Dermis microvascular lymphatic vessel endothelial cell (primary cell): ENCODE results near the gene AUH. TPM values are rescaled to one million over a fixed set of nuclear protein-coding genes. Genes with fewer than 3 reads are reported as not detected.

Source experiments
- DNase-seq, 2 donors: peaks; one replicate each; pipeline versions ENCODE4 v3.0.0 to v3.0.0-alpha.2; 2010; ENCODE audit warnings: low read depth in 2 of 2
- total RNA-seq: library from RNA; depleted of rRNA; stranded (reverse); fragments of >200 nt; gene quantifications from 2 replicates; pipeline ENCODE4 v1.2.1, GENCODE V29; 2014

Gene AUH
- total RNA-seq, 1 donor from 2014 or later: 9.6 TPM

- DNase-seq: no peak
Measured at GRCh38 chr9:91191411-91192380, 170.0 kb downstream of the AUH start.

DNA sequence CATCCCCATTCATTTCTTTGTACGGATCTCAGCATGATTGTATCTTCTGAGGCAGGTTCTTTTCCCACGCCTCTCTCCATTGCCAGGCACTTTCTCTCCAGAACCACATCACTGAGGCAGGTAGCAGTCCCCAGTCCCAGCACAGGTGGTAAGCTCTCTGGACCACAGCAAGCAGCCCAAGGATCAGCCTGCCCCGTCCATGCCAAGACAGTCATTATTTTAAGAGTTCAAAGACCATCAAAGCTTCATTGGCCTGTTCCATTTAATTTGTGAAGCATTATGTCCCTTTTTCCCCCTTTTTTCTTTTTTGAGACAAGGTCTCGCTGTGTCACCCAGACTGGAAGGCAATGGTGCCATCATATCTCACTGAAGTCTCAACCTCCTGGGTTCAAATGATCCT is 171.7 kb downstream of the AUH start:
- no peak for DNase-seq

DNA sequence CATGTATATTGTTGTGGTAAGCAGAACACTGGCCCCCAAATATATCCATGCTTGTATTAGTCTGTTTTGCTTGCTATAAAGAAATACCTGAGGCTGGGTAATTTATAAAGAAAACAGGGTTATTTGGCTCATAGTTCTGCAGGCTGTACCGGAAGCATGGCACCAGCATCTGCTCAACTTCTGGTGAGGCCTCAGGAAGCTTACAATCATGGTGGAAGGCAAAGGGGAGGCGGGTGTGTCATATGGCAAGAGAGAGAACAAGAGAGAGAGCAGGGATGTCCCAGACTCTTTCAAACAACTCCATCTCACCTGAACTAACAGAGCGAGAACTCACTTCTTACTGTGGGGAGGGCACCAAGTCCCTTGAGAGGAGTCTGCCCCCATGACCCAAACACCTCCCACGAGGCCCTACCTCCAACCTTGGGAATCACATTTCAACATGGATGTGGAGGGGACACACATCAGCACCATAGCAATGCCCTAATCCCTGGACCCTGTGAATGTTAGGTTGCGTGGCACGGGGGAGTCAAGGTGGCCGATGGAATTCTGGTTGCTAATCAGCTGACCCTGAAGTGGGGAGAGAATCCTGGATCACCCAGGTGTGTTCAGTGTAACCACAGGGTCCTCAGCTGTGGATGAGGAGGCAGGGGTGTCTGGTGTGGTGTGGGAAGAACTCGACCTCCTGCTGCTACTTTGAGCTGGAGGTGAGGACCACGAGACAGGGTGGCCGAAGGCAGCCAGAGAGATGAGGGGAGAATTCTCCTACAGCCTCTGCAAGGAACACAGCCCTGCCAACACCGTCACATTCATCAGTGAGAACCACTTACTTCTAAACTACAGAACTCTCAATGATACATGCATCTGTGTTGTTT is 172.8 kb downstream of the AUH start:
- no peak for DNase-seq

DNA sequence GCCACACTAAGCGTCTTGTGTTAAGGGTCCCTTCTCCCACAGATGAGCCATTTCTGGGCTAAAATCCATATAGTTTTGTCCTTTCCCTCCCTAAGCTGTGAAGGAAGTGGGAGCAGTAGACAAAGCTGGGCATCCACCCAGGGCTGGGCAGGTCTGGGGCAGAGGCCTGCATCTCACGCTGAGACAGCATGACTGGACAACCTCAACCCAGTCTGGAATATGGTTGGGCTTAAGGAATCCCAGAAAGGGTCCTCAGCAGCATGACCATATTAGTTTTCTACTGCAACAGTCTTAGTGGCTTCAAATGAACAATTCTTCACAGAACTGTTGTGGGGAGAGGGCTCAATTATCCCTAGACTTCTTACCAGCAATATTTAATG is 173.8 kb downstream of the AUH start:
- no peak for DNase-seq

GRCh38 chr9:91187311-91187964 is 174.3 kb downstream of the AUH start:
- no peak for DNase-seq

DNA sequence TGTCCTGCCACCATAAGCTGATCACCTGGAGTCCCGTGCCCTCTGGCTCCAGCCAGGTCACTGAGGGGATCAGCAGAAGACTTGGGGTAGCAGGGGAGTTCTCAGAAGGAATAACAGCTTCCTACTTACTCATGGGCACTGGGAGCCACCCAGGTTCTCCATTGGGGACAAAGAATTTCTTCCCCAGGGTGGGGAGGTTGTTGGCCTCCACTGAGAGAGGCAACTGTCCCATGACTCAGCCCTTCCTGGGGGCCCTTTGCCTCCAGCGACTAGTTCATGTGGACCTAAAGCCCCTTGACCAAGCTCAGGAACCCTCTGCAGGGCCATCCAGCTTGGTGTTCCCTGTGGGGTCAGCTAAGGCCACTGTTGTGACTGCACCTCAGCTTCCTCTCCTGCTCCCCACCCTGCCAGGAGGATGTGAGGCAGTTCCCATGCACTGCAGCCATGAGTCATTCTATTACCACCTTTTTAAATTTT is 175.0 kb downstream of the AUH start:
- peak in 1 of 2 donors; percentile 55 for DNase-seq

GRCh38 chr9:91185193-91185886 is 176.4 kb downstream of the AUH start:
- DNase-seq: no peak

GRCh38 chr9:91182429-91183225 is 179.1 kb downstream of the AUH start:
- DNase-seq: no peak

DNA sequence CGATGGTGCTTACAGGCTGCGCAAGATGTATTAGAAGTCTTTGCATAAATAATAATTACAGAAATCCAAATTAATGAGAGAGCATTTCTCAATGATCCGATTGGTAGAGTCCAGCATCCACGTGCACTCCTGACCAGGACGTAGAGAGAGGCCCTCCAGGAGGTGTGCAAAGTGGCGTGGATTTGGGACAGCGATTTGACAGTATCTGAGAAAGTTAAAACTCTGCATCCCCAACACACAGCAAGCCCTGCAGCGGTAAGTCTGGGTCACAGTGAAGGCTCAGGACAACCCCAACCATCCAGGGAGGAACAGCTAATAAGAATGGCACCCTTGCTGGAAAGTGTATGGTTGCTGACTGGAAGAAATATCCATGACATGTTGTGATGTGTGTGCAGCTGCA is 180.2 kb downstream of the AUH start:
- no peak for DNase-seq

- DNase-seq: no peak
Measured at GRCh38 chr9:91180930-91181268, 180.8 kb downstream of the AUH start.

GRCh38 chr9:91180240-91180929 is 181.3 kb downstream of the AUH start:
- DNase-seq: no peak

- DNase-seq: no peak
Measured at GRCh38 chr9:91179237-91180138, 182.2 kb downstream of the AUH start.

GRCh38 chr9:91178281-91179236 is 183.2 kb downstream of the AUH start:
- DNase-seq: no peak

- DNase-seq: no peak
Measured at GRCh38 chr9:91177661-91178280, 183.9 kb downstream of the AUH start.

DNA sequence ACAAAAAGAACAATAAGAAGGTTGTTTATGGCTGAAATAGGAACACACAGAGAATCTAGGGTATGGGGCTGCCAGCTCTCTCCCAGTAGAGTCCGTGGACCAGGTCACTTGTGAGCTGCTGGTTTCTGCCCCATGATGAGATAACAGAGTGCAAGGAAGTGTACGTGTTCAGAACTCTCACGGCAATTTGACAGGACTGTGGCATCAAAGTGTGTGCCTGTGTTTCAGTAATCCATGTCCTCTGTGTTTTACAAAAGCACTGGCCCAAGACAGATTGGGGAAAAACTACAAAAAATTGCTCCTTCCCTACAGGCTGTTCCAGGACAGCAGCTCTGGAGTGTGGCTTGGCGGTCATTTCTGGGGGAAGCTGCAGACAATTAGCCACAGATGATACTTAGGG is 184.6 kb downstream of the AUH start:
- no peak for DNase-seq

GRCh38 chr9:91176426-91176825 is 185.3 kb downstream of the AUH start:
- no peak for DNase-seq

DNA sequence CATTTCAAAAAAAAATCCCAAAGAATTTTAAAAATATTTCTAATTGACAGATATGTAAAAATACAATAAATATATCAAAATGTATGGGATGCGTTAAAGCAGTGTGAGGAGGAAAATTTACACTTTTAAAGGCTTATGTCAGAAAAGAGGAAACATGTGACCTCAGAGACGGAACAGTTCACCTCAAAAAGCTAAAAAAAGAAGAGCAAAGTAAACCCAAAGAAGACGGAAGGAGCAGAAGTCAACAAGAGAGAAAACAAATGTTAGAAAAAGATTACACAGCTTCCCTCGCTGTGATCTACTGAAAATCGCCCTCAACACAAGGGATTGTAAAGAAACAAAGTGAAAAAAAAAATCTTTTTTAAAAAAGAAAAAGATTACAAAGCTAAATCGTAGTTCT is 186.9 kb downstream of the AUH start:
- DNase-seq: no peak
